A549 treated with CpdA at 1 μM for 4 hours (cell line): ENCODE results near the gene THYN1. TPM values are rescaled to one million over a fixed set of nuclear protein-coding genes. Genes with fewer than 3 reads are reported as not detected.

Experiments
- total RNA-seq: library from RNA; stranded (reverse); fragments of 200-300 nt; extraction: Qiagen RNA extraction; gene quantifications from 5 replicates; pipeline ENCODE4 v1.2.3, GENCODE V29; 2022; ENCODE audit warnings: low read depth

Gene THYN1
- total RNA-seq, result 16.2 to 19.1 TPM (median 18.1 TPM) in 5 replicates

DNA sequence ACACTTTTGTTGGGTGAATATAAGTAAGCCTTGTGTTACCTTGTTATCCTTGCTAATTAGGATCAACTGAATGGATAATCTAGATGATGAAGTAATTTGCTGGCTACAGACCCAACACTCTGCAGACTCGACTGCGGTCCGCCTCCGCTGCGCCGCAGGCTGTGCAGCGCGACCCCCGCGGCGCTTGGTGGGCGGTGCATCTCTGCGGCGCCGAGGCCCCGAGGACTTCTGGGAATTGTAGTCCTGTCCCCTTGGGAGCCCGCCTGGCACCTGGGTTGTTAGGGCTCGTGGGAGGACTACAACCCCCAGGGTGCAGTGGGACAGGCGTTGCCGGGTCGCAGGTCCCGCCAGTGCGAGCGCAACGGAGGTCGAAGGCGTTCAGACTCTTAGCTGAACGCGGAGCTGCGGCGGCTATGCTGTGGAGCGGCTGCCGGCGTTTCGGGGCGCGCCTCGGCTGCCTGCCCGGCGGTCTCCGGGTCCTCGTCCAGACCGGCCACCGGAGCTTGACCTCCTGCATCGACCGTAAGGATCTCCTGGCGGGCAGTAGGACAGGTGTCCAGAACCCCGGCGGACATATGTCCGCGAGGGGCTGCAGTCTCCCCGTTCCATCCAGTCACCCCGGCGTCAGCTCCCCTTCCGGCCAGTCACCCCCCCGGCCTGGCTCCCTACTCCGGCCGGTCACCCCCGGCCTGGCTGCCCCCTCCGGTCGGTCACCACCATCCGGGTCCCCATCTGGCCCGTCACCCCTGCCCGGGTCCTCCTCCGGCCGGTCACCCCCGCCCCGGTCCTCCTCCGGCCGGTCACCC lies at the start of gene THYN1, which contains the start of gene ACAD8:
THYN1 (minus strand) TSS at position 165 of the 806 bp plus-strand sequence. CDS start 470 bp downstream, outside the sequence.
ACAD8 (plus strand) TSS at position 381 of the 806 bp plus-strand sequence; CDS start at position 414, 33 bp downstream.

DNA sequence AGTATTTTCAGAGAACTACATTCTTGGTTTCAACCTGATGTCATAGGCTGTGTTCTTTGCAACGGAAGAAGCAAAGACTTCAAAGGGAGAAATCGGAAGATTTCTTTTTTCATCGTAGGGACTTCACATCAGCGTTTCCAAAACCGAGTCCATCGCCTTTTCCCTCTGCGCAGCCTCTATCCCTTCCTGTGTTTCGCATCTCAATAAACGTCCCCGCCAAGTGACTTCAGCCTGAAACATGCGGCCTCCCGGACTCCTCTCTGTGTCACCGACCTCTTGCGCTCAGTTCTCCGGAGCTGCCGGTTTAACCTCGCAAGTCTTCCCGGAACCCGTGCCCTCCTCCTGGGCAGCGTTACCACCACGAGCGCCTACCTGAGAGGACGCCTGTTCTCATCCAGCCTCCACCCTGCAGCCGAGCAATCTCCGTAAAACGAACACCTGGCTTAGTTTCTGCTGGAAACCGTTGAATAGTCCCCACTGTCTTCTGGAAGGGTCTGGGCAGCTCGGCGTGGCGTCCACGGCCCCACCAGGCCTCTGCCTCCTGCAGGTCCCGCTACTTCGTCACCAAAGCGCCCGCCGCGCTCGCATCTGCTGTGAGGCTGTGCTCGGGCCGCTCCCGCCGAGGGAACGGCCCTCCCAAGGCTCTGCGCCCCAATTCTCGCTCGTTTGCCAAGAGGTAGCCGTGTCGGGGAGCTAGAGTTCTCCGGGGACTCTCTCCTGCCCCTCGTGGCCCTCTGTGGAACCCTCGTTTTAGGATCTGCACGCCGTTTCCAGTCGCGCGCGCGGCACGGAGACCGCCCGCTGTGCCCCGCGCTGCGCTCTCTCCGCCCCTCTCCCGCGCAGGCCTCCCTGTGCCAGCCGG lies 22.6 kb upstream of the THYN1 start, which contains the start of gene GLB1L3:
GLB1L3 (plus strand) TSS at position 846 of the 862 bp plus-strand sequence. CDS start 362 bp downstream, outside the sequence.

DNA sequence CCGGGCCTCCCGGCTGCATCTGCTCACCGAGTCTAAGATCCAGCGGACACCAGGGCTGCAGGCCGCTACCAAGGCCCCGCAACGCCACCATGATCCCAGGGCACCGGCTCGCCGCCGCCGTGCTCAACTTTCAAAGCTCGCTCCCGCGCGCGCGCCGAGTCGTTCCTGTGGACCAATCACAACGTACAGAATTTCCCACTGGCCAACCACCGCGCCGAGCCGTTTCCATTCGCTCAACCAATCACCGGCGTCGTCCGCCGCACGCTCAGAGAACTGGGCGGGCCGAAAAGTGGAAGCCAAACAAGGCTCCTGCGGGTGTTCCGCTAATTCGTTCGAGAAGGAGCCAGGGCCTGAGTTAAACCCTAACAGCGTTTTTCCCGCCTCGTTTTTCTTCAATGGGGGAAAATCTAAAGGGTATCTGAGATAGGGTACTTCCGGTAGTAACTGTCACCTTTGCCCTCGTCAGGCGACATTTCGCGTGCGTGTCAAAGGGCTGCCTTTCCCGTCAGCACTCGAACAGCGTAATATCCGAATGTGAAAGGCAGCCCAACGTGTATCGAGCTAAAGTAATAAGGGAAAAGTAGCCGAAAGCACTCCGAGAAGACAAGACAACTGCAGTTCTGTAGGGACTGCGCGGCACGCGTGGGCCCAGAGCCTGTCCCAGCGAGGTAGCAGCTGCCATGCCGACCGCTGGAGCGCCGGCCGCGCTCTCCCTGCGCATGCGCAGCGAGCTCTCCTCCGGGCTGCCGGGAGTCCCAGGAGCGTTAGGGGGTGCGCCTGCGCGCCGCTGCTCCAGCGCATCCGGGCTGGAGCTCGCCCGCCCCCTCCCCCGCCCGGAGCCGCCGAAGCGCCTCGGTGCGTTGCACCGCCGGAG lies 29.1 kb downstream of the THYN1 start, which contains the start of the genes NCAPD3 and VPS26B:
NCAPD3 (minus strand) TSS at position 132 of the 874 bp plus-strand sequence; CDS start at position 91, 41 bp downstream.
VPS26B (plus strand) TSS at position 836 of the 874 bp plus-strand sequence. CDS start 452 bp downstream, outside the sequence.

Other genes with a start within 250 kb of the THYN1 start
- 3.9 to 5.7 TPM (median 4.4 TPM) in 5 replicates for gene JAM3, start 184.3 kb downstream of the THYN1 start, total RNA-seq
- 23.2 to 29.2 TPM (median 27.5 TPM) in 5 replicates for gene NCAPD3, start 29.4 kb downstream of the THYN1 start, total RNA-seq
- gene VPS26B, start 28.7 kb downstream of the THYN1 start, total RNA-seq, result 19.4 to 22.5 TPM (median 22.4 TPM) in 5 replicates
- gene ACAD8, start 216 bp upstream of the THYN1 start, total RNA-seq, result 8.7 to 10.0 TPM (median 9.4 TPM) in 5 replicates
- gene GLB1L3, start 23.0 kb upstream of the THYN1 start, total RNA-seq, result not detected in 5 replicates
- gene GLB1L2, start 78.6 kb upstream of the THYN1 start, total RNA-seq, result 1.8 to 2.4 TPM (median 1.9 TPM) in 5 replicates
- 0.02 TPM in 1 of 5 replicates, not detected in the others for gene B3GAT1, start 158.9 kb upstream of the THYN1 start, total RNA-seq